Caco-2 (cell line): Measurements from ENCODE around the gene RPS14. TPM values are rescaled to one million over a fixed set of nuclear protein-coding genes. Genes with fewer than 3 reads are reported as not detected.

ENCODE experiments used
- BruUV-seq: library from RNA; stranded (reverse); fragments of 400-500 nt; replicated peaks from 2 replicates; lab custom pipeline; 2021; lab: Mats Ljungman, UMichigan
- CTCF ChIA-PET: fragments of 300-600 bp; sonication (Branson Sonifier 250); formaldehyde crosslinking; loops from one replicate; lab custom pipeline; 2022; ENCODE audit warnings: antibody characterized with exemption; lab: Charles Lee
- POLR2A ChIA-PET: fragments of 300-600 bp; sonication (Branson Sonifier 250); formaldehyde crosslinking; loops from one replicate; lab custom pipeline; 2022; ENCODE audit warnings: antibody characterized with exemption; lab: Charles Lee
- DNase-seq, 2 experiments: peaks; one replicate each; pipeline versions ENCODE4 v3.0.0 to v3.0.0-alpha.2; 2020 to 2022
- H3K27me3 ChIP-seq: replicated peaks from 2 replicates; pipeline ENCODE4 v1.6.0; 2011; ENCODE audit warnings: low read length; ENCODE audit not compliant: control insufficient read depth, insufficient read depth
- H3K36me3 ChIP-seq: 2 replicates; pipeline ENCODE4 v1.5.1; 2011; ENCODE audit warnings: low read length; ENCODE audit not compliant: control insufficient read depth, insufficient read depth
- H3K4me1 ChIP-seq: fragments of 250-450 bp; sonication (Bioruptor Pico); 2 replicates; pipeline ENCODE4 v1.5.1; 2020; ENCODE audit warnings: mild to moderate bottlenecking
- H3K4me3 ChIP-seq: 2 replicates; pipeline ENCODE4 v1.5.1; 2011; ENCODE audit warnings: low read depth, mild to moderate bottlenecking, control low read depth, low read length
- H3K9me3 ChIP-seq: fragments of 250-450 bp; sonication (Bioruptor Pico); 2 replicates; pipeline ENCODE4 v1.5.1; 2020; ENCODE audit warnings: mild to moderate bottlenecking, moderate library complexity
- H3K27ac Mint-ChIP-seq: one replicate; pipeline ENCODE4 v1.8.0; 2022; ENCODE audit warnings: mixed read lengths; ENCODE audit not compliant: unreplicated experiment
- H3K27me3 Mint-ChIP-seq: one replicate; pipeline ENCODE4 v1.8.0; 2022; ENCODE audit warnings: mixed read lengths; ENCODE audit not compliant: insufficient read depth, unreplicated experiment
- H3K36me3 Mint-ChIP-seq: one replicate; pipeline ENCODE4 v1.8.0; 2022; ENCODE audit warnings: mild to moderate bottlenecking, mixed read lengths; ENCODE audit not compliant: insufficient read depth, unreplicated experiment
- H3K4me1 Mint-ChIP-seq: one replicate; pipeline ENCODE4 v1.8.0; 2022; ENCODE audit warnings: low read depth, mixed read lengths; ENCODE audit not compliant: unreplicated experiment
- H3K4me3 Mint-ChIP-seq: one replicate; pipeline ENCODE4 v1.8.0; 2022; ENCODE audit warnings: mild to moderate bottlenecking, moderate library complexity, mixed read lengths; ENCODE audit not compliant: unreplicated experiment
- H3K9me3 Mint-ChIP-seq: one replicate; pipeline ENCODE4 v1.8.0; 2022; ENCODE audit warnings: mixed read lengths; ENCODE audit not compliant: unreplicated experiment
- CTCF ChIP-seq, 2 experiments: fragments of 200-600 bp in 1 of 2; IDR thresholded peaks; 1 replicate in 1 of 2; 2 replicates in 1 of 2; pipeline versions ENCODE4 v1.5.1 to v1.8.0; 2011 to 2022; ENCODE audit warnings: antibody characterized with exemption in 1 of 2, control low read depth in 1 of 2, inconsistent platforms in 1 of 2, low read depth in 1 of 2, low read length in 1 of 2, mild to moderate bottlenecking in 1 of 2, moderate library complexity in 1 of 2; ENCODE audit not compliant: insufficient read depth in 1 of 2, severe bottlenecking in 1 of 2, unreplicated experiment in 1 of 2
- intact Hi-C: fragments of 100-400 bp; cut with micrococcal nuclease; formaldehyde crosslinking; loops from one replicate; pipeline ENCODE4 v1.10.0; 2022; ENCODE audit not compliant: unreplicated experiment
- total RNA-seq: library from RNA; stranded (reverse); gene quantifications from 2 replicates; pipeline ENCODE4 v1.2.3, GENCODE V29; 2022

Gene RPS14
- total RNA-seq, 1 experiment from 2014 or later: 2,300 TPM

DNA sequence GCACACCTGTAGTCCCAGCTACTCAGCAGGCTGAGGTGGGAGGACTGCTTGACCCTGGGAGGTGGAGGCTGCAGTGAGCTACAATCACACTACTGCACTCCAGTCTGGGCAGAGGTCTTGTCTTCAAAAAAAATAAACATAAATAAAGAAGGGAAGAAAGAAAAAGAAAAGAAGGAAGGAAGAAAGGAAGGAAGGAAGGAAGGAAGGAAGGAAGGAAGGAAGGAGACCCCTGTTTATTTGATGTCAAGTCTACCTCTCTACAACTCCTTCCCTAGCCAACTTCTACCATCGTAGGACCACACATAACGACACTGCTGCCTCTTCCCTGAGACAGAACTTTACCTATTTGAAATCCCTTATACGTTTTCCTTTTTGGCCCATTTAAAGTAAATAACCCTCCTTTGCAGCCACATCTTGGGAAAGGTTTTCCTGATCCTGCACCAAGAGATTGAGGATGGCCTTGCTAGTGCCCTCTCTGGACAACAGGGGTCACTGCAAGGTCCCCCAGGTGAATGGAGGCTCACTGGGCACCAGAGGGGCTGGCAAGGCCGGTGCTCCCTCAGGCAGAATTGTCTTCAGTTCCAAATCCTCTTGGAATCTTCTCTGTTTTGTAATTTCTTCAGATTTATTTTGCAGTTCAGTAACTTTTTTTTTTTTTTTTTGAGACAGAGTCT is 10.5 kb downstream of the RPS14 start:
- Mint-ChIP-seq H3K27ac (no peak overlapping the region), H3K9me3 (no peaks in the 10 kb centered on the region), H3K4me1 (no peaks in the 10 kb centered on the region), H3K4me3 (no peak overlapping the region), H3K27me3 (no peaks in the 10 kb centered on the region), H3K36me3 (peaks cover 33% of the 10 kb centered on the region)
- no peaks in the 10 kb centered on the region for H3K27me3 ChIP-seq
- TF ChIP-seq CTCF (IDR thresholded peaks at IDR 0.05; ENCODE audit: insufficient read depth in 1 of 2, low read depth in 1 of 2, low read length in 1 of 2, severe bottlenecking in 1 of 2, unreplicated experiment in 1 of 2): peak; percentile 67 to 81
- no peaks in the 10 kb centered on the region for H3K4me1 ChIP-seq
- CTCF ChIA-PET: no interaction called here
- peak; percentile 60 to 63 for DNase-seq
- no peak overlapping the region for H3K4me3 ChIP-seq
- BruUV-seq: no TSS peak
- intact Hi-C loops: no loop called here
- H3K36me3 ChIP-seq: no peaks in the 10 kb centered on the region
- POLR2A ChIA-PET: no interaction called here
- H3K9me3 ChIP-seq: no peaks in the 10 kb centered on the region

- no peaks in the 10 kb centered on the region for H3K36me3 ChIP-seq
- no peak overlapping the region for H3K27ac Mint-ChIP-seq
- no peak overlapping the region for H3K4me3 ChIP-seq
- DNase-seq: peak; percentile 89 to 92
- no peaks in the 10 kb centered on the region for H3K9me3 ChIP-seq
- no peaks in the 10 kb centered on the region for H3K4me1 Mint-ChIP-seq
- ChIA-PET POLR2A (interaction anchor here (1.0 kb wide), 1 partner anchor 75 kb away, joined by 4 read pairs; no protein-coding TSS in a partner anchor), CTCF (interaction anchor here (0.5 to 2.0 kb wide), 10 partner anchors 9 to 768 kb away, joined by 3 to 17 read pairs (median 4); no protein-coding TSS in a partner anchor)
- no peaks in the 10 kb centered on the region for H3K27me3 ChIP-seq
- no peak overlapping the region for H3K4me3 Mint-ChIP-seq
- intact Hi-C loops: loop anchor here (1.0 to 2.0 kb wide), 3 partner anchors 39 to 601 kb away; partner anchors contain the start of gene TCOF1
- peaks cover 5% of the 10 kb centered on the region for H3K36me3 Mint-ChIP-seq
- no peaks in the 10 kb centered on the region for H3K27me3 Mint-ChIP-seq
- no TSS peak for BruUV-seq
- H3K9me3 Mint-ChIP-seq: no peaks in the 10 kb centered on the region
- no peaks in the 10 kb centered on the region for H3K4me1 ChIP-seq
- TF ChIP-seq CTCF (IDR thresholded peaks at IDR 0.05; ENCODE audit: insufficient read depth in 1 of 2, low read depth in 1 of 2, low read length in 1 of 2, severe bottlenecking in 1 of 2, unreplicated experiment in 1 of 2): peak; percentile 88 to 90
Measured at GRCh38 chr5:150436141-150436680, 13.3 kb downstream of the RPS14 start.

DNA sequence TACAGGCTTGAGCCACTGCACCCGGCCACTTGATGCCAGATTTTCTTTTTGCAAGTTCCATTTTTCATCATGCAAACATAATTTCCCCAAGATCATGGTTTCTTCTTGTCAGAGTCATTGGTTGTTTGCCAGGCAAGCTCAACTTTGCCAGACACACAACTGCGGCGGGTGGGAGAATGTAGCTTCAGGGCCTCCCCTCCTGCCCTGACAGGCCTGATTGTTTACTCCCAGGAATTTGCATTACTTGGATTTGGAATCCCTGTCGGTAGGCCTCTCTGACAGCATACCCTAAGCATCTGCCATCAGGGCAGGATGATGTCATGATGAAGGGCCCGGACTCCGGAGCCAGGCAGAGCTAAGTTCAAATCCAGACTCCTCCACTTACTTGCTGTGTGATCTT is 15.1 kb downstream of the RPS14 start:
- no peak for DNase-seq
- Histone ChIP-seq H3K27me3 (no peaks in the 10 kb centered on the region), H3K4me3 (no peak overlapping the region), H3K36me3 (no peaks in the 10 kb centered on the region), H3K4me1 (0 out of 2 replicates have a peak, but pooled peaks cover 1% of the 10 kb centered on the region), H3K9me3 (no peaks in the 10 kb centered on the region)
- intact Hi-C loops: no loop called here
- peaks cover 2% of the 10 kb centered on the region for H3K4me1 Mint-ChIP-seq
- no peaks in the 10 kb centered on the region for H3K36me3 Mint-ChIP-seq
- CTCF ChIA-PET: interaction anchor here (1.8 kb wide), 1 partner anchor 37 kb away, joined by 4 read pairs; no protein-coding TSS in a partner anchor
- TF ChIP-seq CTCF (IDR thresholded peaks at IDR 0.05; ENCODE audit: insufficient read depth in 1 of 2, low read depth in 1 of 2, low read length in 1 of 2, severe bottlenecking in 1 of 2, unreplicated experiment in 1 of 2): no peak
- H3K4me3 Mint-ChIP-seq: no peak overlapping the region
- BruUV-seq: no TSS peak
- no peaks in the 10 kb centered on the region for H3K27me3 Mint-ChIP-seq
- H3K27ac Mint-ChIP-seq: no peak overlapping the region
- POLR2A ChIA-PET: no interaction called here
- H3K9me3 Mint-ChIP-seq: no peaks in the 10 kb centered on the region
